Measurements from ENCODE around the gene GABRG2. TPM values are rescaled to one million over a fixed set of nuclear protein-coding genes. Genes with fewer than 3 reads are reported as not detected.

The GABRG2 gene
- polyA plus RNA-seq, 1 experiment = not detected

DNA sequence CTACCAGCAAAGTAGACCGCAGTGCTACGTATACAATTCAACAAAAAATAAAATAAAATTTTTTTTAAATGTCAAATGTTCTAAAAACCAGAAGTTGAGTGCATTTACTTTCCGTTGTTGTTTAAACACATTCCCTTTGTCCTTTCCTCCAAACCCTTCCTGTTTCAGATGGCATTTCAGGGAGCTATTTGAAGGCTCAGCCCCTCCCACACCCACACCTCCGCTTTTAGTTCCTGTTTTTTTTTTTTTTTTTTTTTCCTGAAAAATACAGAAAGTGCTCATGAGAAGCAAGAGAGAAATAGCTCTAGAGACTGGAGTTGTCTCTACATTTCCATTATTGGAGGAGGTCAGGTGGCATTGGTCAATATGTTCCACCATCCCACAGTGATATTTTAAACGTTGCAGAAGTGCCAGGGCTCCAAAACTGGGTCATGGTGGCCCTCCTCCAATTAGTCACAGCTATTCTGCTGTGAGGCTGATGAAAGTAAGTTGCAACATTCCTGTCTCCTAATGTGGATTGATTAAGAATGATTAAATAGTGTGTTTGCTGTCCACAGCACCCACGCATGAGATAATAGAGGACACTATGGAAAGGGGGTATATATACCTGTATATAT is 106.9 kb downstream of the GABRG2 start:
- Histone ChIP-seq H3K4me3 (ENCODE audit: low read depth, low read length) (no peak overlapping the region), H3K27ac (ENCODE audit: low read depth, low read length) (no peak overlapping the region), H3K27me3 (ENCODE audit: control insufficient read depth, insufficient read depth, low read length) (no peaks in the 10 kb centered on the region), H3K9me3 (ENCODE audit: control insufficient read depth, insufficient read depth, low read length) (peaks cover 10% of the 10 kb centered on the region; the same call in 1 of the 2 replicates)
- TF ChIP-seq CTCF (IDR thresholded peaks at IDR 0.05; ENCODE audit: low read depth, low read length) = no peak
- no peak for DNase-seq (ENCODE audit: low read depth, low spot score)
- ChIA-PET CTCF (no interaction called here), POLR2A (no interaction called here)

DNA sequence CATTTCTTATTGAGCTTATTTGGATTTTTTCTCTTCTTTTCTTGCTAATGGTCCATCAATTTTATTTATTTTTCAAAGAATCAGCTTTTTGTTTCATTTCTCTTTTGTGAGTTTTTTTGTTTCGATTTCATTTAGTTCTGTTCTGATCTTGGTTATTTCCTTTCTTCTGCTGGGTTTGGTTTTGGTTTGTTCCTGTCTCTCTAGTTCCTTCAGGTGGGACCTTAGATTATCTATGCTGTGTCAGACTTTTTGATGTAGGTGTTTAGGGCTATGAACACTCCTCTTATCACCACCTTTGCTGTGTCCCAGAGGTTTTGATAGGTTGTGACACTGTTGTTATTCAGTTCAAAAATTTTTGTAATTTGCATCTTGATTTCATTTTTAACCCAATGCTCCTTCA is 119.8 kb downstream of the GABRG2 start:
- Histone ChIP-seq H3K27ac (ENCODE audit: low read depth, low read length) (no peak overlapping the region), H3K9me3 (ENCODE audit: control insufficient read depth, insufficient read depth, low read length) (peaks cover 18% of the 10 kb centered on the region), H3K4me3 (ENCODE audit: low read depth, low read length) (no peak overlapping the region), H3K27me3 (ENCODE audit: control insufficient read depth, insufficient read depth, low read length) (no peaks in the 10 kb centered on the region)
- CTCF ChIA-PET = no interaction called here
- no peak for TF ChIP-seq CTCF (IDR thresholded peaks at IDR 0.05; ENCODE audit: low read depth, low read length)
- DNase-seq (ENCODE audit: low read depth, low spot score) = no peak
- POLR2A ChIA-PET = no interaction called here

- H3K27me3 ChIP-seq (ENCODE audit: control insufficient read depth, insufficient read depth, low read length) = no peaks in the 10 kb centered on the region
- ChIA-PET CTCF (no interaction called here), POLR2A (no interaction called here)
- H3K4me3 ChIP-seq (ENCODE audit: low read depth, low read length) = no peak overlapping the region
- no peak for TF ChIP-seq CTCF (IDR thresholded peaks at IDR 0.05; ENCODE audit: low read depth, low read length)
- no peak overlapping the region for H3K27ac ChIP-seq (ENCODE audit: low read depth, low read length)
- DNase-seq (ENCODE audit: low read depth, low spot score) = no peak
- peaks cover 19% of the 10 kb centered on the region for H3K9me3 ChIP-seq (ENCODE audit: control insufficient read depth, insufficient read depth, low read length)
Observed at GRCh38 chr5:162189719-162190118, 122.1 kb downstream of the GABRG2 start.

DNA sequence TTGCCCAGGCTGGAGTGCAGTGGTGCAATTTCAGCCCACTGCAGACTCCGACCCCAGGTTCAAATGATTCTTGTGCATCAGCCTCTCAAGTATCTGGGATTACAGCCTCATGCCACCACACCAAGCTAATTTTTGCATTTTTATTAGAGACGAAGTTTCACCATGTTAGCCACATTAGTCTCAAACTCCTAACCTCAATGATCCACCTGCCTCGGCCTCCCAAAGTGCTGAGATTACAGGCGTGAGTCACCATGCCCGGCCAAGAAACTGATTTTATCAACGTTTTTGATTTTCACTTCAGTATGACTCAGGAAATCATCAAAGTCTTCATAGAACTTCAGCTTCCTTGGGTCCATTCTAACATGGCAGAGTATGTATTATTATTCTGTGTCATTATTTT is 125.4 kb downstream of the GABRG2 start:
- POLR2A ChIA-PET = no interaction called here
- H3K9me3 ChIP-seq (ENCODE audit: control insufficient read depth, insufficient read depth, low read length) = peaks cover 19% of the 10 kb centered on the region
- H3K4me3 ChIP-seq (ENCODE audit: low read depth, low read length) = no peak overlapping the region
- no peak for TF ChIP-seq CTCF (IDR thresholded peaks at IDR 0.05; ENCODE audit: low read depth, low read length)
- DNase-seq (ENCODE audit: low read depth, low spot score) = no peak
- CTCF ChIA-PET = no interaction called here
- no peak overlapping the region for H3K27ac ChIP-seq (ENCODE audit: low read depth, low read length)
- no peaks in the 10 kb centered on the region for H3K27me3 ChIP-seq (ENCODE audit: control insufficient read depth, insufficient read depth, low read length)

GRCh38 chr5:162196351-162196750 is 128.8 kb downstream of the GABRG2 start:
- DNase-seq (ENCODE audit: low read depth, low spot score) = no peak
- Histone ChIP-seq H3K4me3 (ENCODE audit: low read depth, low read length) (no peak overlapping the region), H3K9me3 (ENCODE audit: control insufficient read depth, insufficient read depth, low read length) (peaks cover 7% of the 10 kb centered on the region; the same call in 1 of the 2 replicates), H3K27ac (ENCODE audit: low read depth, low read length) (no peak overlapping the region), H3K27me3 (ENCODE audit: control insufficient read depth, insufficient read depth, low read length) (no peaks in the 10 kb centered on the region)
- TF ChIP-seq CTCF (IDR thresholded peaks at IDR 0.05; ENCODE audit: low read depth, low read length) = no peak
- POLR2A ChIA-PET = no interaction called here
- CTCF ChIA-PET = no interaction called here
